Measurements from ENCODE around the gene NRN1L. TPM values are rescaled to one million over a fixed set of nuclear protein-coding genes. Genes with fewer than 3 reads are reported as not detected.
A peak's percentile ranks its signal among the peaks of the same experiment; 100 is the strongest.

Gene NRN1L
- total and polyA plus RNA-seq, 4 donors = 1.1 to 5.8 (median 3.6) TPM

- peak overlapping the region; percentile 77 to 83 for H3K9ac ChIP-seq (ENCODE audit: insufficient read depth in 1 of 2, low read length in 2 of 2)
- TF ChIP-seq, protein P1, sequence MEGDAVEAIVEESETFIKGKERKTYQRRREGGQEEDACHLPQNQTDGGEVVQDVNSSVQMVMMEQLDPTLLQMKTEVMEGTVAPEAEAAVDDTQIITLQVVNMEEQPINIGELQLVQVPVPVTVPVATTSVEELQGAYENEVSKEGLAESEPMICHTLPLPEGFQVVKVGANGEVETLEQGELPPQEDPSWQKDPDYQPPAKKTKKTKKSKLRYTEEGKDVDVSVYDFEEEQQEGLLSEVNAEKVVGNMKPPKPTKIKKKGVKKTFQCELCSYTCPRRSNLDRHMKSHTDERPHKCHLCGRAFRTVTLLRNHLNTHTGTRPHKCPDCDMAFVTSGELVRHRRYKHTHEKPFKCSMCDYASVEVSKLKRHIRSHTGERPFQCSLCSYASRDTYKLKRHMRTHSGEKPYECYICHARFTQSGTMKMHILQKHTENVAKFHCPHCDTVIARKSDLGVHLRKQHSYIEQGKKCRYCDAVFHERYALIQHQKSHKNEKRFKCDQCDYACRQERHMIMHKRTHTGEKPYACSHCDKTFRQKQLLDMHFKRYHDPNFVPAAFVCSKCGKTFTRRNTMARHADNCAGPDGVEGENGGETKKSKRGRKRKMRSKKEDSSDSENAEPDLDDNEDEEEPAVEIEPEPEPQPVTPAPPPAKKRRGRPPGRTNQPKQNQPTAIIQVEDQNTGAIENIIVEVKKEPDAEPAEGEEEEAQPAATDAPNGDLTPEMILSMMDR (IDR thresholded peaks at IDR 0.05; ENCODE audit: control extremely low read depth, extremely low read depth) = no peak
- H3K9me3 ChIP-seq (ENCODE audit: control insufficient read depth in 4 of 4, insufficient read depth in 3 of 4, low read length in 3 of 4) = no peaks in the 10 kb centered on the region
- H3K27ac ChIP-seq (ENCODE audit: low read depth in 1 of 2, low read length in 1 of 2) = peak overlapping the region; percentile 94
- ATAC-seq (ENCODE audit: insufficient read depth, low FRiP score) (peak; percentile 94), DNase-seq (peak; percentile 94 to 97 (median 96))
- peaks cover 0 to 23% (median 5%) of the 10 kb centered on the region in 5 donors for H3K4me1 ChIP-seq (ENCODE audit: control insufficient read depth in 5 of 5, insufficient read depth in 5 of 5, low read length in 5 of 5)
- WGBS, 2 donors = 5 to 15% methylated on average over 51 to 55 of the region's 55 CpGs
- H3K36me3 ChIP-seq (ENCODE audit: control insufficient read depth in 4 of 4, insufficient read depth in 4 of 4, low read length in 4 of 4) = peaks cover 0 to 39% (median 10%) of the 10 kb centered on the region in 4 donors
- H3K27me3 ChIP-seq (ENCODE audit: control insufficient read depth in 3 of 3, insufficient read depth in 3 of 3, low read length in 2 of 3) = no peaks in the 10 kb centered on the region
- H3K4me3 ChIP-seq = peak overlapping the region; percentile 89
These were observed 50.9 kb downstream of the NRN1L start for GRCh38 chr16:67935402-67936123.

Small RNAs within 50 kb of the gene (small RNA-seq; reads per million reads assigned to genes)
- not detected for gene AC040162.2 (ENCODE audit: low replicate concordance)
- gene NRN1L (ENCODE audit: low replicate concordance) = not detected

Other genes starting within 250 kb of the NRN1L start
- gene CARMIL2, start 239.7 kb upstream of the NRN1L start, total RNA-seq = 1 to 10 TPM; 1.2 to 2.9 TPM
- gene CARMIL2, start 239.7 kb upstream of the NRN1L start, polyA plus RNA-seq = 1 to 10 TPM; 1.7 to 2.5 TPM
- 10 to 100 TPM; 13.4 to 19.7 TPM for gene ACD, start 224.6 kb upstream of the NRN1L start, total RNA-seq
- gene ACD, start 224.6 kb upstream of the NRN1L start, polyA plus RNA-seq = 10 to 100 TPM; 13.2 to 18.4 TPM
- 1 to 10 TPM; 1.4 to 6.2 TPM for gene PARD6A, start 223.9 kb upstream of the NRN1L start, total RNA-seq
- 1 to 10 TPM; 4.4 to 5.0 TPM for gene PARD6A, start 223.9 kb upstream of the NRN1L start, polyA plus RNA-seq
- gene ENKD1, start 218.1 kb upstream of the NRN1L start, total RNA-seq = 10 to 100 TPM; 27.1 to 35.9 TPM
- 10 to 100 TPM; 24.4 to 35.0 TPM for gene ENKD1, start 218.1 kb upstream of the NRN1L start, polyA plus RNA-seq
- gene C16orf86, start 218.1 kb upstream of the NRN1L start, total RNA-seq = 1 to 10 TPM; 6.1 to 6.4 TPM
- gene C16orf86, start 218.1 kb upstream of the NRN1L start, polyA plus RNA-seq = 1 to 10 TPM; 3.7 to 4.4 TPM
- gene GFOD2, start 165.6 kb upstream of the NRN1L start, total RNA-seq = 10 to 100 TPM; 18.4 to 26.3 TPM
- gene GFOD2, start 165.6 kb upstream of the NRN1L start, polyA plus RNA-seq = 10 to 100 TPM; 10.1 to 13.7 TPM
- gene RANBP10, start 78.3 kb upstream of the NRN1L start, total RNA-seq = 10 to 100 TPM; 18.8 to 23.0 TPM
- 1 to 10 TPM; 6.7 to 9.7 TPM for gene RANBP10, start 78.3 kb upstream of the NRN1L start, polyA plus RNA-seq
- gene TSNAXIP1, start 78.0 kb upstream of the NRN1L start, total RNA-seq = 1 to 10 TPM; 5.0 to 8.7 TPM
- 1 to 10 TPM; 4.1 to 5.0 TPM for gene TSNAXIP1, start 78.0 kb upstream of the NRN1L start, polyA plus RNA-seq
- 10 to 100 TPM; 27.8 to 31.1 TPM for gene THAP11, start 42.6 kb upstream of the NRN1L start, total RNA-seq
- gene THAP11, start 42.6 kb upstream of the NRN1L start, polyA plus RNA-seq = 10 to 100 TPM in 1 of 2 donors, 1 to 10 TPM in 1; 9.6 to 21.5 TPM
- 10 to 100 TPM; 49.7 to 98.9 TPM for gene NUTF2, start 38.0 kb upstream of the NRN1L start, total RNA-seq
- 100 to 1,000 TPM; 104 to 164 TPM for gene NUTF2, start 38.0 kb upstream of the NRN1L start, polyA plus RNA-seq
- gene CENPT, start 37.2 kb upstream of the NRN1L start, total RNA-seq = 10 to 100 TPM; 28.5 to 35.4 TPM
- gene CENPT, start 37.2 kb upstream of the NRN1L start, polyA plus RNA-seq = 10 to 100 TPM; 30.6 to 47.5 TPM
- gene EDC4, start 11.8 kb upstream of the NRN1L start, total RNA-seq = 10 to 100 TPM; 41.9 to 60.5 TPM
- gene EDC4, start 11.8 kb upstream of the NRN1L start, polyA plus RNA-seq = 10 to 100 TPM; 33.5 to 37.0 TPM
- 10 to 100 TPM; 11.8 to 32.9 TPM for gene PSKH1, start 8.4 kb downstream of the NRN1L start, total RNA-seq
- gene PSKH1, start 8.4 kb downstream of the NRN1L start, polyA plus RNA-seq = 10 to 100 TPM; 17.9 to 24.5 TPM
- 1 to 10 TPM in 1 of 2 donors, not detected in 1; 2.0 TPM for gene CTRL, start 47.0 kb downstream of the NRN1L start, total RNA-seq
- 1 to 10 TPM; 1.0 to 2.5 TPM for gene CTRL, start 47.0 kb downstream of the NRN1L start, polyA plus RNA-seq
- 10 to 100 TPM; 36.6 to 94.9 TPM for gene PSMB10, start 52.0 kb downstream of the NRN1L start, total RNA-seq
- gene PSMB10, start 52.0 kb downstream of the NRN1L start, polyA plus RNA-seq = 100 to 1,000 TPM; 129 to 186 TPM
- gene LCAT, start 59.2 kb downstream of the NRN1L start, total RNA-seq = 10 to 100 TPM in 1 of 2 donors, 1 to 10 TPM in 1; 8.4 to 43.9 TPM
- gene LCAT, start 59.2 kb downstream of the NRN1L start, polyA plus RNA-seq = 10 to 100 TPM; 11.8 to 32.1 TPM
- gene SLC12A4, start 83.8 kb downstream of the NRN1L start, total RNA-seq = 100 to 1,000 TPM in 1 of 2 donors, 10 to 100 TPM in 1; 91.9 to 103 TPM
- 10 to 100 TPM; 32.9 to 39.8 TPM for gene SLC12A4, start 83.8 kb downstream of the NRN1L start, polyA plus RNA-seq
- gene DPEP3, start 95.6 kb downstream of the NRN1L start, total RNA-seq = under 1 TPM; 0.40 to 0.51 TPM
- gene DPEP3, start 95.6 kb downstream of the NRN1L start, polyA plus RNA-seq = under 1 TPM in 1 of 2 donors, not detected in 1; 0.16 TPM
- gene DPEP2, start 114.6 kb downstream of the NRN1L start, total RNA-seq = 10 to 100 TPM in 1 of 2 donors, 1 to 10 TPM in 1; 9.2 to 12.2 TPM
- gene DPEP2, start 114.6 kb downstream of the NRN1L start, polyA plus RNA-seq = 10 to 100 TPM; 11.8 to 20.4 TPM
- gene DPEP2NB, start 131.0 kb downstream of the NRN1L start, total RNA-seq = not detected
- gene DPEP2NB, start 131.0 kb downstream of the NRN1L start, polyA plus RNA-seq = not detected
- 10 to 100 TPM in 1 of 2 donors, 1 to 10 TPM in 1; 6.6 to 12.5 TPM for gene DDX28, start 138.3 kb downstream of the NRN1L start, total RNA-seq
- 10 to 100 TPM in 1 of 2 donors, 1 to 10 TPM in 1; 9.4 to 14.5 TPM for gene DDX28, start 138.3 kb downstream of the NRN1L start, polyA plus RNA-seq
- gene DUS2, start 138.4 kb downstream of the NRN1L start, total RNA-seq = 10 to 100 TPM; 14.2 to 17.1 TPM
- gene DUS2, start 138.4 kb downstream of the NRN1L start, polyA plus RNA-seq = 10 to 100 TPM in 1 of 2 donors, 1 to 10 TPM in 1; 8.1 to 13.2 TPM
- 10 to 100 TPM; 56.0 to 69.6 TPM for gene NFATC3, start 200.5 kb downstream of the NRN1L start, total RNA-seq
- gene NFATC3, start 200.5 kb downstream of the NRN1L start, polyA plus RNA-seq = 10 to 100 TPM; 13.5 to 15.5 TPM

Measured in lung (tissue), 13 donors.